ENCODE results near the gene CTTN. TPM values are rescaled to one million over a fixed set of nuclear protein-coding genes. Genes with fewer than 3 reads are reported as not detected.
"Not testable (repeated sequence)": the region's sequence is repeated elsewhere in the genome, so short reads cannot be mapped to it uniquely, and the experiment has no call there.

The CTTN gene
- total RNA-seq, 1 donor from 2014 or later, result 232 TPM

- peak; percentile 55 for DNase-seq (ENCODE audit: low spot score)
Measured at GRCh38 chr11:70381350-70381749, 17.0 kb upstream of the CTTN start.

DNA sequence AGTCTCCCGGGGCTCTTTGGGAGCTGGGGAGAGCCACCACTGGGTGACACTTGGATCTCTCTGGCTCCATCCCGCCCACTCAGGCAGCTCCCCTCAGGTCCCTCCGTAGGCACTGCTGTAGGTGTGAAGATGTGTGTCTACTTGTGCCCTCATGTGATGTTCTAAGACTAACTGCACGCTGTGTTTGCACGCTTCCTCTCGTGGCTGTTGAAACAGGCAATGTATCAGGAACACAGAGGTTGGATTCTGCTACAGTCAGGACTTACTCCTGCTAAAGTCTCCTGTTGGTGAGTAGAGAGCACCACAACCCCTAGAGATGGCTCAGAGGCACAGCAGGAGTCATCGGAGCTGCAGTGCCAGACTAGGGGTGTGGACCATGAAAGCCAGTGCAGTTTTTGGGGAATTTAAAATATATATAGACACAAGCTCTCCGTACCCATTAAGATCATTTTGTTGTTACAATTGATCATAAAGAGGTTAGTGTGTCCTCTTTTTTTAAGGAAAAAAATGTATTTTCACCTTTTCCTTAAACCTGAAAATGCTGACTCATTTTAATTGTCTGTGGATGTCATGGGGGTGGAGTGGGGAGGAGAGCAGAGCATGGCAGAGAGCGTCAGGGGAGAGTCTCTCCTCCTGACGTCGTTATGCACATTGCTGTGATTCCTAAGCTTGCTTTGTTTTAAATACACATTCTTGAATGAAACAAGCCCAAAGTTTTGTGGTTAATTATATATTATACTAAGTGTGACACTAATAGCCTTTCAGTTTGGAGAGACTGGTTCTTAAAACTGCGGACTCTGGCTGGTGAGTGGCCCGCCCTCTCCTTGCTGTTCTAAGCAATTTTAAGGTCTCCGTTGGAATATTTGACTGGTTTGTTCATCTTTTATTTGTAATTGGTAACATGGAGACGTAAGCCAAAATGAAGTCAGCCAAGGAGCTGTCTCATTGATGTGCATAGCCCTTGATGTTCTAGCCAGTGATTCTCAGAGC is 16.2 kb upstream of the CTTN start:
- DNase-seq (ENCODE audit: low spot score), result peak; percentile 55

DNA sequence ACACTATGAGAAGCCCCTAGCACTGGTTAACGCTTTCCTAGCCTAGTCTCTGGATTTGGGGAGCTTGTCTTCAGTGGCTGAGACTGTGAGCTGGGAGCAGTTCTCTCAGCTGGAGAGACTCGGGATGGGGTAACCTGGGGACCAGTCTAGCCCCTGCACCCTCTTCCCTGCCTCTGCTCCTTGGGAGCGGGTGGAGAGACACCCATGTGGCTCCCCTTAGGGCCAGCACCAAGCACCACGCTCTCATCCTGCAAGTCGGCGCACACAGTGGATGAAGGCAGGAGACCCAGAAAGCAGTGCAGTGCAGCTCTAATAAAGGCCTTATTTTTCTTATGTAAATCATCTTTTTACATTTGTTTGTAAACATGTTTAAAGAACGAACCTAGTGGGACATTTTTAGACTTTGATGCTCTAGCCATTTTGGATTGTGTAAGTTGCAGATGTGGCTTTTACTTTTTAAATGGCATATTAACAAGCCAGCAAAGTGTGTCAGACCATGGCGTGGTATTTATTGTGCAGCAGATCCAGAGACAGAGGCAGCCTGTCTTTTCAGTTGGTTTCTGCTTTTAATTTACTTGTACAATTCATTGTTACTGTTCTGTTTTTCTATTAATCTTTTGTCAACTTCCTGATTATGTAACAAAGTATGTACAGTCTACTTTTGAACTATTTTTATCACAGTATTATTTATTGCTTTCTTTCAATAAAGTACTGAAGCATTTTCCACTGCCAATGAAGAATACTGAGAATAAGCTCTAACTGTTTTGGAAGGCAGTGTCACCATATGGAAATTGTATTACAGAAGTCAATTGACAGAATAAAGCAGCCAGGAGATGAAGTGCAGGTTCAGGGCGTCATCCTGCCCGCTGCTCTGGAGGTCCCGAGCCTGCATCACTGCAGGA is 14.4 kb upstream of the CTTN start:
- peak; percentile 43 for DNase-seq (ENCODE audit: low spot score)

DNA sequence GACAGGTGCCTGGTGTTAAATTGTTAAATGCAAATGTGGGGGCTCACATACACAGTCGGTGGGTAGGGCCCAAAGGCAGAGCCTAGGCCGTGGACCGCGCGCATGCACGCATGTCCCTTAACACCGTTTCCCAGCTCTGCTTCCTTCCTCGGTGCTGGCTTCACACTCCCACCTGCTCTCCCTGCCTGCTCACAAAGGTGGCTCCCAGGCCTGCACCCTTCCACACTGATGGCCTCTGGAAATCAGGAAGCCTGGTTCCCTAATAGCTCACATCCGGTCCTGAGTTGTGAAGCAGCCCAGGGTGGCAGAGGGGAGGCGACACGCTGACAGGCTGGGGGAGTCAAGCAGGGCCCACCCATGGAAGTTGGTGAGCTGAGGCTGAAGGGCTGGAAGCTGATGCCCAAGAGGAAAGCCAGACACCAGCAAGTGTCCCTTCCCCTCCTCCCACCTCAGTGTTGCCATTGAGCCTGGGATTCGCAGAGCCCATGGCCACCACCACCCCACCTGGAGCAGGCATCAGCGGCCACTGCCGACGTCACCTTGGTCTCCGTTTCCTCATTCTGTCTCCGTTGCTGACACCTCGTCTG is 13.7 kb upstream of the CTTN start:
- peak; percentile 88 for DNase-seq (ENCODE audit: low spot score)

GRCh38 chr11:70387564-70387963 is 10.8 kb upstream of the CTTN start:
- DNase-seq (ENCODE audit: low spot score), result no peak

DNA sequence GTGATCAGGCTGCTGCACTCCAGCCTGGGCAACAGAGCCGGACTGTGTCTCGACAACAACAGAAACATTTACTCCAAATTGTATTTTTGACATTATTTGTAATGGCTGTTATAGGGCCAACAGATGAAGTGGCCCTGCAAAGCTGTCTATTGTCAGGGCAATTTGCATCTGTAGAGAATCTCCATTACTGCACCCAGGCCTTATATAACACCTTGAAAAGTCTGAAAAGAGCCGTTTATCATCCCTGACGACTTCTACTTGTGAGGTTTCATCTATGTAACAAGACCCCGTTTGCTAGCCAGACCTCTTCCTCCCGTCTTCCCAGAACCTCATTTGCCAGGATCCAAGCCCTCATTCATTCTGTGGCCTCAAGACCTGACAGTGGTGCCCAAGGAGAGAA is 9.1 kb upstream of the CTTN start:
- DNase-seq (ENCODE audit: low spot score), result peak; percentile 2

DNA sequence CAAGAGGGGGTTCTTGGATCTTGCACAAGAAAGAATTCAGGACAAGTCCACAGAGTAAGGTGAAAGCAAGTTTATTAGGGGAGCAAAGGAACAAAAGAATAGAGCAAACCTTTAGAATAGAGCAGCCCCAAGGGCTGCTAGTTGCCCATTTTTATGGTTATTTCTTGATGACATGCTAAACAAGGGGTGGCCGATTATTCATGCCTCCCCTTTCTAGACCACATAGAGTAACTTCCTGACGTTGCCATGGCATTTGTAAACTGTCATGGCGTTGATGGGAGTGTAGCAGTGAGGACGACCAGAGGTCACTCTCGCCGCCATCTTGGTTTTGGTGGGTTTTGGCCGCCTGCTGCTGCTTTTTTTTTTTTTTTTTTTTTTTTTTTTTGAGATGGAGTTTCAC is 7.4 kb upstream of the CTTN start:
- DNase-seq (ENCODE audit: low spot score), result not testable (repeated sequence)

GRCh38 chr11:70394211-70394950 is 3.9 kb upstream of the CTTN start:
- no peak for DNase-seq (ENCODE audit: low spot score)

DNA sequence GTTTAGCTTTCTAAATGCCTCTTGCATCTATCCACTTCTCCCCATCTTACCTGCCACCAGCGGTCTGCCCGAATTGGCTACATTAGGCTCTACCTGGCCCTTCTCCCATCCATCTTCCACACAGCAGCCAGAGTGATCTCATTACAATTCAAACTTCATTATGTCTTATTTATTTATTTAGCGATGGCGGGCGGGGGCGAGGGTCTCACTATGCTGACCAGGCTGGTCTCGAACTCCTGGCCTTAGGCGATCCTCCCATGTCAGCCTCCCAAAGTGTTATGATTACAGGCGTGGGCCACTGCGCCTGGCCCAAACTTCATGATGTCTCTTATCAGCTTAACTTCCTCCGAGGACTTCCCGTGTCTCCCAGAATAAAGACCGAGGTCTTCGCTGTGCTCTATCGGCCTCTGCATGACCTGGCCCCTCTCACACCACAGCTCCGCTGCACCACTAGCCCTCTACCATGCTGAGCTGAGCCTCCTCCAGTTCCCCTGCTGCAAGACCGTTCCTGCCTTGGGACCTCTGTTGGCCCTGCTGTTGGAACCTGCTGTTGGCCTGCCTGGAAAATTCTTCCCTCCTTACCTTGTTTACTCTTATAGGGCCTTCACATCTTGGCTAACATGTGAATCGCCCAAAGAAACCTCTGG is 870 bp upstream of the CTTN start:
- DNase-seq (ENCODE audit: low spot score), result no peak

- no peak for DNase-seq (ENCODE audit: low spot score)
Measured at GRCh38 chr11:70398834-70399680, 728 bp downstream of the CTTN start.

DNA sequence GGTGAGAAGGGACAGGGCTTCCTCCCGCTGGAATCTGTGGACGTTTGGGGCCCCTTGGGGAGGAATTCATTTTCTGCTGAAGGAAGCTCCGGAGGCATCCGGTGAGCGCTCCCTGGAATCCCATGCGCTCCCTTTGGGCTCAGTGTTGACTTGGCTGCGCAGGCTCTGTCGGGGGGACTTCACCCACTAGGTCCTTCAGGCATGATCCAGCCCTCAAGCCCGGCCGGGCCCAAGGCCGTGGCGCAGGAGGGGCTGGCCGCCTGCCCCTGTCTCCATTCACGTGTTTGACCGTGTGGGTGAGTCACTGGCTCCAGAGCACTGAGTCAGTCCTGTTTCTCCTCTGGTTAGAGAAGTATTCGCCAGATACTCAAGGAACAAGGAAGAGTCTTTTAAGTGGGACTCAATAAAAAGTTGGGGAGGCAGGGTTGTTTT is 1.4 kb downstream of the CTTN start:
- peak; percentile 94 for DNase-seq (ENCODE audit: low spot score)

DNA sequence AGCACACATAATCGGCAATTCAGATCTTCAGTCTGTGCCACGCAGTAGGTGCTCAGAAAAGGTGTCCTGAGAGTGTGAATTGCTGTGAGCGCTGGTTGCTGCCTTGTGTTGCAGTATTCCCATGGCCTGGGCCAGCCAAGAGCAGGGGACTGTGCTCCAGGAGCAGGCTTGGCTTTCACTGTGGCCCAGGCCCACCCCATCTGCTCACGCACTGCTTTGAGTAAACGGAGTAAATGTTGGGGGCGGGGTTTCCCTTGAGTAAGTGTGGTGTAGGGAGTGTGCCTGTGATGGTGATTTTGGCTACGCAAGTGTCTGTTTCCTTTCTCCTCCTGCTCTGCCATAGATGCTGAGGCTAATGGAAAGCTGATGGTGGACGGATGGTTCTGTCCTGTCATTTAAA is 2.3 kb downstream of the CTTN start:
- no peak for DNase-seq (ENCODE audit: low spot score)

GRCh38 chr11:70402016-70402415 is 3.7 kb downstream of the CTTN start:
- DNase-seq (ENCODE audit: low spot score), result no peak

- DNase-seq (ENCODE audit: low spot score), result no peak
Measured at GRCh38 chr11:70402685-70403084, 4.4 kb downstream of the CTTN start.

- no peak for DNase-seq (ENCODE audit: low spot score)
Measured at GRCh38 chr11:70404244-70404643, 5.9 kb downstream of the CTTN start.

DNA sequence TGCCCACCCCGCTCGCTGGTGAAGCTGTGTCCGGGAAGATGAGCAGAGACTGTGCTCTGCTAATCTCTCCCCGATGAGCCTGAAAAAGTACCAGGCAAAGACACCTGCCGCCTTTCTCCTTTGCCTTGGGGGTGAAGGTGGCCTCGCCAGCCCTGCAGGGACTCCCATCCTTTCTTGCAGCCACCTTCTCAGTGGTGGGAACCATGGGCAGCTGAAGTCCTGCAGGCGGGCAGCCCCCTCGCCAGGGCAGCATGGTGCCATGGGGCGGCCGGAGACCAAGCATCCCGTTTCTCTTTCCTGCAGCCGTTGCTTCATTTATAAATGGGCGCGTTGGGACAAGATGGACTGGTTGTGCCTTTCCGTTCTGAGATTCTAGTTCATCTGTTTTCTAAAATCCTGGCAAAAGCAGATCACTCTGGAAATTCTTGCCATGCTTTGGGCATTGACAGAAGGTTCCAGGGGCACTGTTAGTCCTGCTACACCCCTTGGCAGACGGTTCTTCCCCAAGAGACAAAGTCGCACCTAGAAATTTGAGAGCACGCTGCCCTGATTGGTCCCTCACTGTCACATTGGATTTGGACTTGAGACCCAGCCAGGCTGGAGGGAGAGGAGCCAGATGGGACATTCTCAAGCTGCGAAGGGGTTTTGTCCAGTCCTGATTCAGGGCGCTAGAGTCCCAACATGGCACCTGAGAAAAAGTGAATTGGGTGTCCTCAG is 7.5 kb downstream of the CTTN start:
- no peak for DNase-seq (ENCODE audit: low spot score)

- no peak for DNase-seq (ENCODE audit: low spot score)
Measured at GRCh38 chr11:70407121-70407520, 8.8 kb downstream of the CTTN start.

- DNase-seq (ENCODE audit: low spot score), result no peak
Measured at GRCh38 chr11:70407814-70408213, 9.5 kb downstream of the CTTN start.

GRCh38 chr11:70408326-70408725 is 10.0 kb downstream of the CTTN start:
- DNase-seq (ENCODE audit: low spot score), result not testable (repeated sequence)

Data from mesenteric fat pad (tissue), 1 donor.